Muscle of leg (tissue), 16 donors: ENCODE data around the gene RBM27. TPM values are rescaled to one million over a fixed set of nuclear protein-coding genes. Genes with fewer than 3 reads are reported as not detected.
"Not testable (repeated sequence)": the region's sequence is repeated elsewhere in the genome, so short reads cannot be mapped to it uniquely, and the experiment has no call there.

Experiments
- DNase-seq: peaks from one replicate; pipeline ENCODE4 v3.0.0; 2013
- H3K27ac ChIP-seq: one replicate; pipeline ENCODE4 v1.5.1; 2013; ENCODE audit warnings: mild to moderate bottlenecking, low read length, control low read depth
- H3K27me3 ChIP-seq: one replicate; pipeline ENCODE4 v1.6.1; 2013; ENCODE audit warnings: low read length; ENCODE audit not compliant: control insufficient read depth, insufficient read depth
- H3K36me3 ChIP-seq: one replicate; pipeline ENCODE4 v1.6.1; 2013; ENCODE audit warnings: low read length; ENCODE audit not compliant: control insufficient read depth, insufficient read depth
- H3K4me1 ChIP-seq: one replicate; pipeline ENCODE4 v1.6.1; 2013; ENCODE audit warnings: low read length; ENCODE audit not compliant: control insufficient read depth, insufficient read depth
- H3K4me3 ChIP-seq: one replicate; pipeline ENCODE4 v1.5.1; 2013; ENCODE audit warnings: low read length, control low read depth
- H3K9me3 ChIP-seq: replicated peaks from 2 replicates; pipeline ENCODE4 v1.6.1; 2013; ENCODE audit warnings: low read depth, low read length; ENCODE audit not compliant: control insufficient read depth
- WGBS: methylation state at CpG from one replicate; pipeline ENCODE4 v1.1.5; 2013; ENCODE audit warnings: missing lambda C conversion rate; ENCODE audit not compliant: insufficient coverage; 5-methylcytosine and 5-hydroxymethylcytosine counted together
- long read RNA-seq, 11 donors: transcript quantifications; one replicate each; lab custom pipeline, GENCODE V29; 2026
- polyA plus RNA-seq, 8 donors: library from polyadenylated mRNA; unstranded; fragments of 120-200 nt; gene quantifications; one replicate each; pipeline versions ENCODE4 v1.2.1 to v1.2.3, GENCODE V29; 2013; ENCODE audit warnings: inconsistent platforms in 1 of 8, low replicate concordance in 1 of 8; ENCODE audit not compliant: insufficient read length in 8 of 8, insufficient read depth in 1 of 8
- total RNA-seq: library from RNA; stranded (reverse); fragments of 120-200 nt; gene quantifications from one replicate; pipeline ENCODE4 v1.2.4, GENCODE V29; 2013

The RBM27 gene
- total RNA-seq (14.3 TPM), polyA plus RNA-seq (10 to 100 TPM; 12.2 to 18.8 (median 15.5) TPM)
- long read RNA-seq, donor 1, result 0 reads
- long read RNA-seq, donor 2, result 0 reads
- long read RNA-seq, donor 3, full-length matches to known transcripts, result 1 of 1 reads
- long read RNA-seq, donor 3, partial matches to known transcripts, result 0 of 1 reads
- long read RNA-seq, donor 3, other reads (novel, unspliced or antisense), result 0 of 1 reads
- long read RNA-seq, donor 4, result 0 reads
- long read RNA-seq, donor 5, full-length matches to known transcripts, result 2 of 2 reads
- long read RNA-seq, donor 5, partial matches to known transcripts, result 0 of 2 reads
- long read RNA-seq, donor 5, other reads (novel, unspliced or antisense), result 0 of 2 reads
- long read RNA-seq, donor 6, result 0 reads
- long read RNA-seq, donor 7, result 0 reads
- long read RNA-seq, donor 8, result 0 reads
- long read RNA-seq, donor 9, result 0 reads
- long read RNA-seq, donor 10, result 0 reads
- long read RNA-seq, donor 11, full-length matches to known transcripts, result 1 of 1 reads
- long read RNA-seq, donor 11, partial matches to known transcripts, result 0 of 1 reads
- long read RNA-seq, donor 11, other reads (novel, unspliced or antisense), result 0 of 1 reads

- Histone ChIP-seq H3K27me3 (no peaks in the 10 kb centered on the region), H3K9me3 (no peaks in the 10 kb centered on the region), H3K36me3 (no peaks in the 10 kb centered on the region), H3K4me1 (peaks cover 2% of the 10 kb centered on the region), H3K27ac (peak within 1 kb of the TSS; percentile 86), H3K4me3 (peak within 1 kb of the TSS; percentile 71)
- DNase-seq, result peak; percentile 99
- WGBS, result under 1% methylated on average over 29 of the region's 48 CpGs
Measured at GRCh38 chr5:146203011-146203871, at the start of gene RBM27. Gene RBM27 (plus strand): TSS chr5:146203605. CDS start chr5:146203766, 161 bp downstream.

- no peaks in the 10 kb centered on the region for H3K4me1 ChIP-seq
- no peaks in the 10 kb centered on the region for H3K27me3 ChIP-seq
- no peak for DNase-seq
- H3K9me3 ChIP-seq, result no peaks in the 10 kb centered on the region
- no peak overlapping the region for H3K4me3 ChIP-seq
- H3K36me3 ChIP-seq, result peaks cover 42% of the 10 kb centered on the region
- H3K27ac ChIP-seq, result no peak overlapping the region
Measured at GRCh38 chr5:146158255-146158654, 45.1 kb upstream of the RBM27 start.

GRCh38 chr5:146164382-146164781, 39.0 kb upstream of the RBM27 start:
- DNase-seq, result no peak
- H3K9me3 ChIP-seq, result no peaks in the 10 kb centered on the region
- no peak overlapping the region for H3K4me3 ChIP-seq
- peaks cover 48% of the 10 kb centered on the region for H3K36me3 ChIP-seq
- 83% methylated on average over 1 of the region's 2 CpGs for WGBS
- H3K27me3 ChIP-seq, result no peaks in the 10 kb centered on the region
- H3K4me1 ChIP-seq, result no peaks in the 10 kb centered on the region
- H3K27ac ChIP-seq, result no peak overlapping the region

GRCh38 chr5:146165460-146165859, 37.9 kb upstream of the RBM27 start:
- H3K27ac ChIP-seq, result no peak overlapping the region
- no peaks in the 10 kb centered on the region for H3K4me1 ChIP-seq
- no peak overlapping the region for H3K4me3 ChIP-seq
- no CpG with 5 or more reads among the region's 1 CpG for WGBS
- H3K9me3 ChIP-seq, result no peaks in the 10 kb centered on the region
- H3K27me3 ChIP-seq, result no peaks in the 10 kb centered on the region
- no peak for DNase-seq
- H3K36me3 ChIP-seq, result peaks cover 51% of the 10 kb centered on the region

- no peaks in the 10 kb centered on the region for H3K27me3 ChIP-seq
- no peak overlapping the region for H3K27ac ChIP-seq
- H3K36me3 ChIP-seq, result peaks cover 56% of the 10 kb centered on the region
- WGBS, result no CpG with 5 or more reads among the region's 1 CpG
- no peaks in the 10 kb centered on the region for H3K9me3 ChIP-seq
- no peak for DNase-seq
- H3K4me1 ChIP-seq, result no peaks in the 10 kb centered on the region
- no peak overlapping the region for H3K4me3 ChIP-seq
Measured at GRCh38 chr5:146165903-146166302, 37.5 kb upstream of the RBM27 start.

- Histone ChIP-seq H3K36me3 (peaks cover 42% of the 10 kb centered on the region), H3K27me3 (no peaks in the 10 kb centered on the region), H3K27ac (no peak overlapping the region), H3K9me3 (no peaks in the 10 kb centered on the region), H3K4me1 (no peaks in the 10 kb centered on the region), H3K4me3 (no peak overlapping the region)
- no peak for DNase-seq
Measured at GRCh38 chr5:146169076-146169475, 34.3 kb upstream of the RBM27 start.

- H3K4me3 ChIP-seq, H3K27me3 ChIP-seq, H3K4me1 ChIP-seq, H3K27ac ChIP-seq, H3K9me3 ChIP-seq, DNase-seq: not testable (repeated sequence)
- 100% methylated on average over 7 of the region's 8 CpGs for WGBS
- H3K36me3 ChIP-seq, result peaks cover 38% of the 10 kb centered on the region
Measured at GRCh38 chr5:146173049-146173448, 30.4 kb upstream of the RBM27 start.

GRCh38 chr5:146173597-146173996, 29.8 kb upstream of the RBM27 start:
- DNase-seq, result no peak
- H3K9me3 ChIP-seq, result no peaks in the 10 kb centered on the region
- H3K4me3 ChIP-seq, result no peak overlapping the region
- H3K27ac ChIP-seq, result no peak overlapping the region
- no peaks in the 10 kb centered on the region for H3K27me3 ChIP-seq
- no peaks in the 10 kb centered on the region for H3K4me1 ChIP-seq
- peaks cover 33% of the 10 kb centered on the region for H3K36me3 ChIP-seq
- 100% methylated on average over 3 of the region's 3 CpGs for WGBS

- WGBS, result no CpG with 5 or more reads among the region's 5 CpGs
- peaks cover 5% of the 10 kb centered on the region for H3K4me1 ChIP-seq
Measured at GRCh38 chr5:146176805-146177204, 26.6 kb upstream of the RBM27 start.

GRCh38 chr5:146179696-146180095, 23.7 kb upstream of the RBM27 start:
- H3K36me3 ChIP-seq, result peaks cover 19% of the 10 kb centered on the region
- no peak overlapping the region for H3K4me3 ChIP-seq
- 80% methylated on average over 1 of the region's 1 CpG for WGBS
- peaks cover 5% of the 10 kb centered on the region for H3K4me1 ChIP-seq
- H3K27me3 ChIP-seq, result no peaks in the 10 kb centered on the region
- DNase-seq, result no peak
- no peaks in the 10 kb centered on the region for H3K9me3 ChIP-seq
- H3K27ac ChIP-seq, result no peak overlapping the region

More at GRCh38 chr5:146176805-146177204, 26.6 kb upstream of the RBM27 start:
- no peak for DNase-seq
- H3K27me3 ChIP-seq, result no peaks in the 10 kb centered on the region
- no peak overlapping the region for H3K4me3 ChIP-seq
- no peaks in the 10 kb centered on the region for H3K9me3 ChIP-seq
- H3K36me3 ChIP-seq, result peaks cover 27% of the 10 kb centered on the region
- H3K27ac ChIP-seq, result no peak overlapping the region
